Measurements from ENCODE around the gene GJE1. TPM values are rescaled to one million over a fixed set of nuclear protein-coding genes. Genes with fewer than 3 reads are reported as not detected.
"Not testable (repeated sequence)": the region's sequence is repeated elsewhere in the genome, so short reads cannot be mapped to it uniquely, and the experiment has no call there.

GJE1 gene
- total RNA-seq, 1 donor from 2014 or later = not detected

DNA sequence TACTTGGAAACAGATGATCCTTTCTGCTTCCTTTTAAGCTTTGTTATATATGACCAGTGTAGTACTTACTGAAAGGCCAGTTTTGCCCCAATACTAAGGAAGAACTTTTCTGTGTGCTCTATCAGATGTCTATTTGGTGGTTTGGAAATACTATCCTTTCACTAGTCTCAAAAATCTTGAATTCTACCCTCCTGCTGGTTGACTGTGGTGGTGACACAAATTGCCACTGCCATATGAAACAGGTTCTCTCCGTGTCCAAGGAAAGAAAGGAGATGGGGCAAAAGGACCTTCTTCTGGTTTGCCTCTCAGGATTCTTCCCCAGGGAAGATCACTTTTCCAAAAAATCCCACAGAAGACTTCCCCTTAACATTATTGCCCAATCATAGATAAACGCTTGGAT is 6.2 kb downstream of the GJE1 start:
- ATAC-seq (ENCODE audit: low read depth) = no peak
- H3K9me3 Mint-ChIP-seq = no peaks in the 10 kb centered on the region
- H3K4me3 Mint-ChIP-seq = no peak overlapping the region
- intact Hi-C loops (cut with micrococcal nuclease) = no loop called here
- H3K4me1 Mint-ChIP-seq = no peaks in the 10 kb centered on the region
- POLR2A ChIA-PET = no interaction called here
- CTCF ChIA-PET = no interaction called here
- peaks cover 8% of the 10 kb centered on the region for H3K27me3 Mint-ChIP-seq
- TF ChIP-seq, protein P1, sequence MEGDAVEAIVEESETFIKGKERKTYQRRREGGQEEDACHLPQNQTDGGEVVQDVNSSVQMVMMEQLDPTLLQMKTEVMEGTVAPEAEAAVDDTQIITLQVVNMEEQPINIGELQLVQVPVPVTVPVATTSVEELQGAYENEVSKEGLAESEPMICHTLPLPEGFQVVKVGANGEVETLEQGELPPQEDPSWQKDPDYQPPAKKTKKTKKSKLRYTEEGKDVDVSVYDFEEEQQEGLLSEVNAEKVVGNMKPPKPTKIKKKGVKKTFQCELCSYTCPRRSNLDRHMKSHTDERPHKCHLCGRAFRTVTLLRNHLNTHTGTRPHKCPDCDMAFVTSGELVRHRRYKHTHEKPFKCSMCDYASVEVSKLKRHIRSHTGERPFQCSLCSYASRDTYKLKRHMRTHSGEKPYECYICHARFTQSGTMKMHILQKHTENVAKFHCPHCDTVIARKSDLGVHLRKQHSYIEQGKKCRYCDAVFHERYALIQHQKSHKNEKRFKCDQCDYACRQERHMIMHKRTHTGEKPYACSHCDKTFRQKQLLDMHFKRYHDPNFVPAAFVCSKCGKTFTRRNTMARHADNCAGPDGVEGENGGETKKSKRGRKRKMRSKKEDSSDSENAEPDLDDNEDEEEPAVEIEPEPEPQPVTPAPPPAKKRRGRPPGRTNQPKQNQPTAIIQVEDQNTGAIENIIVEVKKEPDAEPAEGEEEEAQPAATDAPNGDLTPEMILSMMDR (IDR thresholded peaks at IDR 0.05) = no peak
- no peaks in the 10 kb centered on the region for H3K36me3 Mint-ChIP-seq (ENCODE audit: low read depth)
- no peak overlapping the region for H3K27ac Mint-ChIP-seq
- DNase-seq = no peak

DNA sequence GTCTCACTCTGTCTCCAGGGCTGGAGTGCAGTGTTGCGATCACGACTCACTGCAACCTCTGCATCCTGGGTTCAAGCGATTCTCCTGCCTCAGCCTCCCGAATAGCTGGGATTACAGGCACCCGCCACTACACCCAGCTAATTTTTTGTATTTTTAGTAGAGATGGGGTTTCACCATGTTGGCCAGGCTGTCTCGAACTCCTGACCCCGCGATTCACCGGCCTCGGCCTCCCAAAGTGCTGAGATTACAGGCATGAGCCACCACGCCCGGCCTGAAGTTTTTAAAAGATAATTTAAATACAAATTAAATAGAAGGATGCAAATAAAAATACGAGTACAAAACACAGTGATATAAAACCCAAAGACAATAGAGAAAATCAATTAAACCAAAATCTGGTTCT is 8.8 kb downstream of the GJE1 start:
- H3K36me3 Mint-ChIP-seq (ENCODE audit: low read depth); H3K27me3 Mint-ChIP-seq; H3K4me3 Mint-ChIP-seq; intact Hi-C loops (cut with micrococcal nuclease); DNase-seq; ATAC-seq (ENCODE audit: low read depth); H3K9me3 Mint-ChIP-seq; H3K27ac Mint-ChIP-seq; CTCF ChIA-PET; POLR2A ChIA-PET; H3K4me1 Mint-ChIP-seq: not testable (repeated sequence)

DNA sequence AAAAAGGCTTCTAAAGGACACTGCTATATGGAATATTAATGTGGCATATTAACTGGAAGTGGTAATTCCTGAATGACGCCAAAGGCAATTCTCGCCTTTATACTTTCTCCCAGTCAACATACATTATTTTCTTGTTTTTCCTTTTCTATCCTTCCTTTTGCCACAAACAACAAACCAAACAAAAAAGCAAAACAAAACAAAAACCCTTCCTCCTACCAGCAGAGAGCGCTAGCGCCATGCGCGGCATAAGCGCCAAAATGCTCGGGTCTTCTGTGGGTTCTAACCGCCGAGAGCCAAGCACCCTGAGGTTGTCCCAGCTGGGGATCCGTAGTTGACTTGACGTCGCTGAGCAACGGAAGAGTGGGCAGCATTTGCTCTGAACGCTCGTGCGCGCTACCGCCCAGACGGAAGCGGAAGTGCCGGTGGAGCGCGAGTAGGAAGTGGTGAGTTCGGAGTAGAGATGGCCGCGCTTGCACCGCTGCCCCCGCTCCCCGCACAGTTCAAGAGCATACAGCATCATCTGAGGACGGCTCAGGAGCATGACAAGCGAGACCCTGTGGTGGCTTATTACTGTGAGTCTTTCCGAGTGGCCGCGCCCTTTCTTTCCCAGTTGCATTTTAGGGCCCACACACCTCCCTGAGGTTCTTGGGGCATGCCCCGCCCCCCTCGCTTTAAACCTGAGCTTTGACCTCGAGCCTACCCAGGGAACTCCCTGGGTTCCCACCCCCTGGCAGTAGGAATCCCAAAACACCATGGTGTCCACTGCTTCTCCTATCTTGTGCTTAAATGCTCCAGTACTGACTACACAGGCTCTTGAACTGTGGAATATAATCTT is 14.3 kb downstream of the GJE1 start, which contains the start of the genes NMBR and VTA1:
TSS of gene NMBR (minus strand) at position 295 of the 835 bp plus-strand sequence. CDS start 58,464 bp downstream, outside the sequence.
TSS of gene VTA1 (plus strand) at position 436 of the 835 bp plus-strand sequence. CDS start at position 461, 25 bp downstream.
- ChIA-PET POLR2A (interaction anchor here (0.6 to 1.0 kb wide), 4 partner anchors 8 to 1303 kb away, joined by 3 read pairs; partner anchors contain the start of genes ADAT2 and PEX3), CTCF (interaction anchor here (1.2 to 2.3 kb wide), 3 partner anchors 9 to 240 kb away, joined by 5 to 9 read pairs (median 9); no protein-coding TSS in a partner anchor)
- Mint-ChIP-seq H3K27ac (peak within 1 kb of the TSS; percentile 78), H3K4me1 (peaks cover 54% of the 10 kb centered on the region), H3K36me3 (ENCODE audit: low read depth) (peaks cover 30% of the 10 kb centered on the region), H3K4me3 (peak within 1 kb of the TSS; percentile 96), H3K9me3 (no peaks in the 10 kb centered on the region), H3K27me3 (no peaks in the 10 kb centered on the region)
- ATAC-seq (ENCODE audit: low read depth) = peak; percentile 96
- DNase-seq = peak; percentile 90
- intact Hi-C loops (cut with micrococcal nuclease) = loop anchor here (1.0 to 5.0 kb wide), 11 partner anchors 60 to 1916 kb away; partner anchors contain the start of genes ADAT2, AIG1, FUCA2 and HIVEP2
- TF ChIP-seq, protein P1 (IDR thresholded peaks at IDR 0.05) = peak; percentile 16

DNA sequence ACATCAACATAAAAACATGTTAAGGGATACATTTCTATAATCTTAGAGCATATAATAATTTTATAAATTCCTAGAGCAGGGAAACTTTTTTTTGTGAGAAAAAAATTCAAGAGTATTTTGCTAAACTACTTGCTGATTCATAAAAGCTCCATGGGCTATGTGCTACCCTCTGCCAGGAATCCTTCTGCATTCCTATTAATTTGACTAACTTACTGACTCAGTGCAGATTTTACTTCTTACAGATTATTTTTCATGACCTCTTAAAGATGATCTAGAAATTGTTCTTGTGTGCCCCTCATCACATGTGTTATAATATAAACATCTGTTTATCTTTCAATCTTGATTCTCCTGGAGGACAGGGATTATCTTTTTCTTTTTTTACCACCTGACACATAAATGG is 20.0 kb downstream of the GJE1 start:
- H3K27ac Mint-ChIP-seq = no peak overlapping the region
- DNase-seq (no peak), ATAC-seq (ENCODE audit: low read depth) (no peak)
- ChIA-PET POLR2A (no interaction called here), CTCF (no interaction called here)
- TF ChIP-seq, protein P1 (IDR thresholded peaks at IDR 0.05) = no peak
- no peaks in the 10 kb centered on the region for H3K27me3 Mint-ChIP-seq
- H3K36me3 Mint-ChIP-seq (ENCODE audit: low read depth) = peaks cover 26% of the 10 kb centered on the region
- peaks cover 64% of the 10 kb centered on the region for H3K4me1 Mint-ChIP-seq
- intact Hi-C loops (cut with micrococcal nuclease) = no loop called here
- H3K4me3 Mint-ChIP-seq = no peak overlapping the region
- H3K9me3 Mint-ChIP-seq = no peaks in the 10 kb centered on the region

DNA sequence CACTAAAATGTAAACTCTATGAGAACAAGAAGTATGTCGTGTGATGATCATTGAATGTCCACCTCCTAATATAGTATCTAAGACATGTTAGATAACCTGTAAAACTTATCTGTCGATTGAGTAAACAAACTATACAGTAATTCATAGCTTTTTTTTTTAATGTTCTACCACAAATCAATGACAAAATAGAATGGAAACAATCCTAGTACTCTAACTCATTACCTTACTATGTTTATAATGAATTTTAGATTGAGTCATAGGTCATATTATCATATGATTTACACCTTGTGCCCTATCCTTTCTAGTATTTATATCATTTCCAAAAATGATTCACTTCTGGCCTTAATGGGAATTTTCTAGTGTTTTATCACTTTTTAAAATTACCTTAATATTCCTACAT is 20.5 kb downstream of the GJE1 start:
- H3K9me3 Mint-ChIP-seq = no peaks in the 10 kb centered on the region
- no peak overlapping the region for H3K4me3 Mint-ChIP-seq

More for the DNA sequence above, 20.5 kb downstream of the GJE1 start:
- Mint-ChIP-seq H3K27me3 (no peaks in the 10 kb centered on the region), H3K36me3 (ENCODE audit: low read depth) (peaks cover 26% of the 10 kb centered on the region), H3K27ac (no peak overlapping the region), H3K4me1 (peaks cover 60% of the 10 kb centered on the region)
- no peak for ATAC-seq (ENCODE audit: low read depth)
- TF ChIP-seq, protein P1 (IDR thresholded peaks at IDR 0.05) = no peak
- intact Hi-C loops (cut with micrococcal nuclease) = no loop called here
- no peak for DNase-seq
- ChIA-PET CTCF (no interaction called here), POLR2A (no interaction called here)

Measured in activated B cell treated with CpG ODN at 0.5 μM for 24 hours (primary cell).